SK-N-MC (cell line): ENCODE measurements around the gene CEP104.

ENCODE experiments used
- DNase-seq: peaks from one replicate; pipeline ENCODE4 v3.0.0-alpha.2; 2011; ENCODE audit warnings: low read depth, low spot score
- H3K27ac ChIP-seq: fragments of 200-600 bp; sonication (generic); 2 replicates; pipeline ENCODE4 v1.5.1; 2016; ENCODE audit warnings: mixed run types
- H3K36me3 ChIP-seq: fragments of 200-600 bp; sonication (generic); 2 replicates; pipeline ENCODE4 v1.6.1; 2017; ENCODE audit warnings: antibody characterized with exemption, low read length, mixed read lengths; ENCODE audit not compliant: insufficient read depth
- H3K4me3 ChIP-seq: fragments of 200-600 bp; sonication (generic); 2 replicates; pipeline ENCODE4 v1.5.1; 2016
- H3K9ac ChIP-seq: fragments of 200-600 bp; sonication (generic); 2 replicates; pipeline ENCODE4 v1.8.0; 2017; ENCODE audit warnings: mixed run types, mixed read lengths; ENCODE audit not compliant: insufficient read length
- H3K9me3 ChIP-seq: fragments of 200-600 bp; sonication (generic); 2 replicates; pipeline ENCODE4 v1.6.1; 2017; ENCODE audit warnings: low read depth, mild to moderate bottlenecking, antibody characterized with exemption, low read length, moderate library complexity, mixed read lengths
- EZH2 ChIP-seq: fragments of 200-600 bp; sonication (generic); IDR thresholded peaks from one replicate; pipeline ENCODE4 v1.6.1; 2017; ENCODE audit warnings: antibody characterized with exemption
- FOXP2 ChIP-seq: optimal IDR thresholded peaks from 2 replicates; pipeline ENCODE3; 2011; ENCODE audit warnings: mild to moderate bottlenecking, moderate library complexity; ENCODE audit not compliant: insufficient read depth; ENCODE audit errors: extremely low read length, control extremely low read depth
- POLR2AphosphoS5 ChIP-seq: IDR thresholded peaks from 2 replicates; pipeline ENCODE4 v1.6.1; 2012; ENCODE audit warnings: mild to moderate bottlenecking, low read depth, low read length, borderline replicate concordance

CEP104 gene

DNA sequence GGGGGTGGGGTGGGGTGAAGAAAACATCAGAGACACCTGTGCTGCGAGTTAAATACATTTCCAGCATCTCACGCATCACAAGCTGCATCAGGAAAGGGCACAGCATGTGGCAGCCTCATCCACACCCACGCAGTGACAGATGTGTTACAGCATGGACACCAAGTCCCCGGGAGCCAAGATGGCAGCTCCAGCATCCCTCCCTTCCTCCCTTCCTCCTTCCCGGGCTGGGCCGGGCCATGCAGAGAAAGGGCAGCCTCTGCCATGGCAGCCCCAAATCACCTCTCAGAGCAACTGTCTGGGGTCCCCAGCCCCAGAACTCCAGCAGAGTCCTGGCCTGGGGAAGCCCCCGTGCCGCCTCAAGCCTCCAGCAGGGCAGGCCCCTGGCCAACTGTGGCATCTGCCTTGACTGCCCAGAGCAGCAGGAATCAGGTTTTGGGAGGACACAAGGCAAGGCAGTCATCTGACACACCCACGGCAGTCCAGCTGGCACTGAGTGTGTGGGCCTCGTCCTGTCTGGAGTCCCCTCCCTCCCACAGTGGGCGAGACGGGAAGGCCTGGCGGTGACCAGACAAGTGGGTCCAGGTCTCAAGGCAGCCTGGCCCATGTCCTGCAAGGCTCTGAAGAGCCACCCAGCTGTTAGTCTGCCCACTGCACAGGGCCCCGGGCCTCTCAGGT is 78.3 kb downstream of the CEP104 start:
- no peak for DNase-seq
- no peak overlapping the region for H3K4me3 ChIP-seq
- no peak for TF ChIP-seq EZH2
- no peak; the same call in 1 of the 2 replicates for TF ChIP-seq POLR2AphosphoS5
- TF ChIP-seq FOXP2: no peak
- H3K9ac ChIP-seq: no peak overlapping the region
- peaks cover 36% of the 10 kb centered on the region for H3K36me3 ChIP-seq
- no peaks in the 10 kb centered on the region for H3K9me3 ChIP-seq
- H3K27ac ChIP-seq: no peak overlapping the region

DNA sequence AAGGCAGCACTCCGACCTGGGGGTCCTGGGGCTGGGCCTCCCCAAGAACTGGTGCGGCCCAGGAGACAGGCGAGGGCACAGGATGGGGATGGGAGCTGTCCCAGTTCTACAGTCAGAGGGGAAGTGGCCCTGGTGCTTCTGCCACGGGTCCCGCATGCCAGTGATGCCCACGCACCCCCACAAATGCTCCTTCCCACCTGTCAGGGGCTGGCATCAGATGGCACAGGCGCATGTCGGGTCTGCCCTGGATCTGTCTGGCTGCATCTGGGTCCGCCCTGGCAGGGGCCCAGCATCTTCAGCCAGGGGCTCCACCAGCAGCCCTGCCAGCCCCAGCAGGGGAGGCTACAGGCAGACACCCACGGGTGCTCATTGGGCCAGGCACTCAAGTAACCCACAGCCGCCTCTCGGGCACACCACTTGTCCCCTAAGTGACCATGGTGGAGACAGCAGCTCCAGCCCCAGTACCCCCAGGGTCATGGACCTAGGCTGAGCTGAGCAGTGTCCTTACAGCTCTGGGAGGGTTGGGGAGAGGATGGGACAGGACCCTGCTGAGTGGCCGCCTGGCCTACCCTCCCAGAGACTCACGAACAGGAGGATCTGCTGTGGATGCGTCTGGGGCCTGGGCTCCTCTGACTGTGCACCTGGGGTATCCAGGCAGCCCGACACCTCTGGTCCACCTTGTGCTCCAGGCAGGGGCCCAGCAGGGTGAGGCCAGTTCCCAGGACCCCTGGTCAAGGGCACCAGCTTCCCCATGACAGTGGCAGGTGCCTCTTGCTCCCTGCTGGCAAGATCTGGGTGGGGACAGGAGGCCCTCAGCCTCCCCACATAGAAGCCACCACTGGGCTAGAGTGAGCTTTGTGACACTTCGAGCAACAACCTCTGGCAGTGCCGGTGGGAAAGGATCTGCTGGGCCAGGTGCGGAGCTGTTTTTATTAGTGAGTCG is 79.1 kb downstream of the CEP104 start:
- Histone ChIP-seq H3K9ac (no peak overlapping the region), H3K36me3 (peaks cover 30% of the 10 kb centered on the region), H3K4me3 (no peak overlapping the region), H3K27ac (no peak overlapping the region), H3K9me3 (no peaks in the 10 kb centered on the region)
- TF ChIP-seq EZH2 (no peak), FOXP2 (no peak), POLR2AphosphoS5 (no peak)
- DNase-seq: no peak

DNA sequence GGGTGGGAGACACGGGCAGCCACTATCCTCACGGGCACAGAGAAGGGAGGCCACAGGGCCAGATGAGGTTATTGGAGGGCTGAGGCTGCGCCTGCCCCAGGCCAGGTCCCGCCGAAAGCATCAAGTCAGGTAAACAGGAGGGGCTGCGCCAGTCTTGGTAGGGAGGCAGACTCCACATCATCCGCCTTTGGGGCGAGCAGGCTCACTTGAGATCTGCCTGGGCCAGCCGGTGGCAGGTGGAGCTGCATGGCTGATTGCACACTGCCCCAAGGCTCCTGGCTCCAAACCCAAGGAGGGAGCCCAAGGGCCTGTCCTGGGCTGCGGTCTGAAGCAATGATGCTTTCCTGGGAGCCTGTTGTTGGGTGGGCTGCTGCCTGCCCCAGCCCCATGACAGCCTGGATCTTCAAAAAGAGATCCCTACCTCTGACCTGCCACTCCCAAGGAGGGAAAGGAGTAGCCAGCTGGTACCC is 79.9 kb downstream of the CEP104 start:
- no peak for TF ChIP-seq EZH2
- no peak for TF ChIP-seq POLR2AphosphoS5
- TF ChIP-seq FOXP2: no peak
- no peak overlapping the region for H3K9ac ChIP-seq
- H3K9me3 ChIP-seq: no peaks in the 10 kb centered on the region
- H3K36me3 ChIP-seq: peaks cover 23% of the 10 kb centered on the region
- no peak overlapping the region for H3K27ac ChIP-seq
- no peak for DNase-seq
- no peak overlapping the region for H3K4me3 ChIP-seq

DNA sequence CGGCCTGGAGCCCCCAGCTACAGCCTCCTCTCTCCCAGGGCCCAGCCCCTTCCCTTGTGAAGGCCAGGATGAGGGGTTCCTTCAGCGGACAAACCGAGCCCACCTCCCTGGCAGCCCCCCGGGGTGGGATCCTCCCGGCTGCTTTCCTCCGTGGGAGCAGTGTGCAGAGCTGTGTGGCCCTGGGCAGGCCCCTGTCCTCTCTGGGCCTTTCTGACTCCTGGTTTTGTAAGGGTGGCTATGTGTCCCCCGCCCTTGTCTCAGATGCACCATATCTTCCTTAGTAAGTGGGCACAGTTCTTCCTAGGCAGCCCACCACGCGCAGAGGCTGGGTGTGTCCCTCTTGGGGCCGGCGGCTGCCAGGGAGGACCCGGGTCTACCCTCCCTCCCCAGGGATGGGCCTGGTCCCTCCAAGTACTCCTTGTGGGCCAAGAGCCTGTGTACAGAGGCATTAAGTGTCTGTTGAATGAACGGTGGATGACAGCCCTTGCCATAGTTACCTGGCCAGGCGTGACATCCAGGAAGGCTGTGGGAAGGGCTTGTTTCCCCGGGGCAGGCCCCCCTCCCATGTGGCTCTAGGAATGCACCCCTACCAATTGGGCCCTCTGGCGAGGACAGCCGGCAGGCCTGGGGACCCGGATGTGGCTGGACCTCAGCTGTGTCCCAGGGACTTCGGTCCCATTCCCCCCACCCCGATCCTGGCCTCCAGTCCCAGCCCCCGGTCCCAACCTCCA is 80.6 kb downstream of the CEP104 start:
- H3K27ac ChIP-seq: no peak overlapping the region
- TF ChIP-seq EZH2 (no peak), POLR2AphosphoS5 (no peak), FOXP2 (no peak)
- H3K9ac ChIP-seq: no peak overlapping the region
- no peaks in the 10 kb centered on the region for H3K9me3 ChIP-seq
- DNase-seq: no peak
- H3K4me3 ChIP-seq: no peak overlapping the region
- H3K36me3 ChIP-seq: peaks cover 16% of the 10 kb centered on the region; the same call in 1 of the 2 replicates

DNA sequence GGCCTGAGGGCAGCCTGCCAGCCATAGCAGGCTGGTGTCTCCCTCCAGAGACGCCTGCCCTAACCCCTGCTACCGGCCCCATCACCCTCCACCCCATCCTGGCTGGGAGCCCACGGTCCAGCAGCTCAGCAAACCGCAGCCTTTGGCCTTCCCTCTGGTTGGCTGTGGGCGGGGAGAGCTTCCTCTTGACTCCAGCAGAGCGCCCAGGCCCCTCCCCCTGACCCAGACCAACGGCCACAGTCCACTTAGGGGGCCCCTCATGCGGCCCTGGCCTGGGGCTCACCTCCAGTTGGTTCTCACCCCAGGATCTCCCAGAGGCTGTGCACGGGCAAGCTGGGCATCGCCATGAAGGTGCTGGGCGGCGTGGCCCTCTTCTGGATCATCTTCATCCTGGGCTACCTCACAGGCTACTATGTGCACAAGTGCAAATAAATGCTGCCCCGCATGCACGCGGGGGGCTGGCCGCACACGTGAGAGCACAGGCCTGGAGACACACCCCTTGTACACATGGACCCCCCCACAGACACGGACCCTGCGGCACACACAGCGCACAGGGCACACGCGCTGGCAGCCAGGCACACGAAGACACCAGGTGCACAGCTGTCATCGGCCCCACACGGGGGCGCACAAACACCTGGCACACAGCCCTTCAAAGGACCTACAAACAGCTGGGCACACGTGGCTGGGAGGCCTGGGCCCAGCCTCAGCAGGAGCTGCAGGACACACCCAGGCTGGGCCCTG is 81.4 kb downstream of the CEP104 start:
- Histone ChIP-seq H3K9me3 (no peaks in the 10 kb centered on the region), H3K36me3 (peaks cover 9% of the 10 kb centered on the region; the same call in 1 of the 2 replicates), H3K4me3 (no peak overlapping the region), H3K27ac (no peak overlapping the region), H3K9ac (no peak overlapping the region)
- no peak for TF ChIP-seq POLR2AphosphoS5
- no peak for TF ChIP-seq FOXP2
- no peak for TF ChIP-seq EZH2
- DNase-seq: no peak

DNA sequence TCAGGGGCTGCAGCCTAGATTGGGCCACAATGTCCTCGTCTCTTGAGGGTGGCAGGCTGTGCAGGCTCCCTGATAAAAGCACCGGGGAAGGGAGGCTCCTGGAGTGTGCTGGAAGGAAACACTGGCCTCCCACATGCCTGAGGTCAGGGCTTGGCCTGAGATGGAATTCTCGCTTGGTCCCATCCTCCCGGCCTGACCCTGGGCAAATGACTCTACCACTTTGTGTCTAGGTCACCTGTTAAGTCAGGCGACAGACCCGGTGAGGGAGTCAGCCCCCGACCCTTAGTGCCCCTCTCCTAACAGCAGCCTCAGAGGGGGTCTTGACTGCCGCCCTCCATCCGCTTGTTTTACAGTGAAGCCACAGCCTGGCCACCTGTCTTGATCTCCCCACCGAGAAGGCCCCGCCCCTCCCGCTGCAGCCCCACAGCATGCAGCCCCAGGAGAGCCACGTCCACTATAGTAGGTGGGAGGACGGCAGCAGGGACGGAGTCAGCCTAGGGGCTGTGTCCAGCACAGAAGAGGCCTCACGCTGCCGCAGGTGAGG is 82.0 kb downstream of the CEP104 start:
- DNase-seq: no peak
- Histone ChIP-seq H3K4me3 (no peak overlapping the region), H3K36me3 (peaks cover 4% of the 10 kb centered on the region; the same call in 1 of the 2 replicates), H3K27ac (no peak overlapping the region), H3K9ac (no peak overlapping the region), H3K9me3 (no peaks in the 10 kb centered on the region)
- no peak for TF ChIP-seq FOXP2
- TF ChIP-seq POLR2AphosphoS5: no peak
- no peak for TF ChIP-seq EZH2

DNA sequence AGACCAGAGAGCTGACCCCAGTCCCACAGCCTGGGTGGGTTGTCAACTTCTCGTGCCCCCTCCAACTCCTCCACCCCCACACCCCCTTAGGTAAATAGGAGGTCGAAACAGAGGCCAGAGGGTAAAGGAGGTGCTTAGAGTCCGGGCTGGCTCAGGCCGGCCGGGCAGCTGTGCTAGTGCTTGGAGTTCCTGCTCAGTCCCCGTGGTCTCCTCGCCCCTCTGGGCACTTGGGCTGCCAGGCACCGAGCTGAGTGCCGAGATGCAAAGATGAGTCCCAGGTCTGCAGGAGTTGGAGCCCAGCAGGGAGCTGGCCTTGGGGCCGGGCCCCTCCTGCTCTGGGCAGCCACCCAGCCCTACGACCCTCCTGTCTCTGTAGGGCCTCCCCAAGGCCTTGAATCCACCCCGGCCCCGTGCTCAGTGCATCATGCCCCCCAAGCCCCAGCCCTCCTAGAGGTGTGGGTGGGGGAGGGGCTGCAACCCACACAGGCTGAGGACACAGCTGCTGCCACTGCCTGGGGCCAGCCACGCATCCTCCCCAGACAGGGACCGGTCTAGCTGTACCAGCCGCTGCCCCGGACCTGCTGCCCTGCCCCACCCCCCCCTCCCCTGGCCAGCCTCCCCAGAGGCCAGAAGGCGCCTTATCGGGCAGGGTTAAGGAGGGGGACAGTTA is 82.6 kb downstream of the CEP104 start:
- no peak overlapping the region for H3K4me3 ChIP-seq
- no peak overlapping the region for H3K9ac ChIP-seq
- no peaks in the 10 kb centered on the region; the same call in 1 of the 2 replicates for H3K36me3 ChIP-seq
- no peak for DNase-seq
- no peak overlapping the region for H3K27ac ChIP-seq
- TF ChIP-seq EZH2 (no peak), POLR2AphosphoS5 (no peak), FOXP2 (no peak)
- H3K9me3 ChIP-seq: no peaks in the 10 kb centered on the region
